ENCODE data around the gene EML1. TPM values are rescaled to one million over a fixed set of nuclear protein-coding genes. Genes with fewer than 3 reads are reported as not detected.

EML1 gene
- total RNA-seq, 2 experiments from 2014 or later, result 0.59 TPM; not detected in 1

GRCh38 chr14:99885649-99885958, 92.4 kb downstream of the EML1 start:
- ATAC-seq (ENCODE audit: poor library complexity) (no peak), DNase-seq (no peak)
- no peaks in the 10 kb centered on the region for H3K9me3 ChIP-seq (ENCODE audit: control insufficient read depth in 1 of 2, insufficient read depth in 1 of 2, low read length in 2 of 2)
- H3K27ac Mint-ChIP-seq, result no peak overlapping the region
- no peaks in the 10 kb centered on the region for H3K4me1 ChIP-seq (ENCODE audit: insufficient read depth, low read length)
- no peak overlapping the region for H3K27ac ChIP-seq (ENCODE audit: low read depth in 1 of 2, low read length in 2 of 2)
- no peak overlapping the region for H3K4me3 Mint-ChIP-seq
- H3K9me3 Mint-ChIP-seq, result no peaks in the 10 kb centered on the region
- H3K4me1 Mint-ChIP-seq (ENCODE audit: low read depth), result no peaks in the 10 kb centered on the region
- no peaks in the 10 kb centered on the region for H3K36me3 ChIP-seq (ENCODE audit: insufficient read depth, low read length)
- TF ChIP-seq, protein P1, sequence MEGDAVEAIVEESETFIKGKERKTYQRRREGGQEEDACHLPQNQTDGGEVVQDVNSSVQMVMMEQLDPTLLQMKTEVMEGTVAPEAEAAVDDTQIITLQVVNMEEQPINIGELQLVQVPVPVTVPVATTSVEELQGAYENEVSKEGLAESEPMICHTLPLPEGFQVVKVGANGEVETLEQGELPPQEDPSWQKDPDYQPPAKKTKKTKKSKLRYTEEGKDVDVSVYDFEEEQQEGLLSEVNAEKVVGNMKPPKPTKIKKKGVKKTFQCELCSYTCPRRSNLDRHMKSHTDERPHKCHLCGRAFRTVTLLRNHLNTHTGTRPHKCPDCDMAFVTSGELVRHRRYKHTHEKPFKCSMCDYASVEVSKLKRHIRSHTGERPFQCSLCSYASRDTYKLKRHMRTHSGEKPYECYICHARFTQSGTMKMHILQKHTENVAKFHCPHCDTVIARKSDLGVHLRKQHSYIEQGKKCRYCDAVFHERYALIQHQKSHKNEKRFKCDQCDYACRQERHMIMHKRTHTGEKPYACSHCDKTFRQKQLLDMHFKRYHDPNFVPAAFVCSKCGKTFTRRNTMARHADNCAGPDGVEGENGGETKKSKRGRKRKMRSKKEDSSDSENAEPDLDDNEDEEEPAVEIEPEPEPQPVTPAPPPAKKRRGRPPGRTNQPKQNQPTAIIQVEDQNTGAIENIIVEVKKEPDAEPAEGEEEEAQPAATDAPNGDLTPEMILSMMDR (IDR thresholded peaks at IDR 0.05), result peak; percentile 38
- POLR2A ChIA-PET, result interaction anchor here (0.7 to 0.9 kb wide), 2 partner anchors 15 to 154 kb away, joined by 3 read pairs; no protein-coding TSS in a partner anchor
- CTCF ChIA-PET, result interaction anchor here (0.8 to 3.1 kb wide), 3 partner anchors 14 to 201 kb away, joined by 3 to 14 read pairs (median 5); partner anchors contain the start of gene CYP46A1
- H3K27me3 ChIP-seq (ENCODE audit: control insufficient read depth in 1 of 2, insufficient read depth in 2 of 2, low read length in 2 of 2), result peaks cover 0 to 6% of the 10 kb centered on the region in 2 experiments
- intact Hi-C loops (cut with DNase I, micrococcal nuclease), result loop anchor here (1.0 kb wide), 3 partner anchors 155 to 367 kb away; no protein-coding TSS in a partner anchor
- H3K27me3 Mint-ChIP-seq, result peaks cover 14% of the 10 kb centered on the region
- no peaks in the 10 kb centered on the region for H3K36me3 Mint-ChIP-seq (ENCODE audit: low read depth)
- H3K4me3 ChIP-seq (ENCODE audit: low read length), result no peak overlapping the region

DNA sequence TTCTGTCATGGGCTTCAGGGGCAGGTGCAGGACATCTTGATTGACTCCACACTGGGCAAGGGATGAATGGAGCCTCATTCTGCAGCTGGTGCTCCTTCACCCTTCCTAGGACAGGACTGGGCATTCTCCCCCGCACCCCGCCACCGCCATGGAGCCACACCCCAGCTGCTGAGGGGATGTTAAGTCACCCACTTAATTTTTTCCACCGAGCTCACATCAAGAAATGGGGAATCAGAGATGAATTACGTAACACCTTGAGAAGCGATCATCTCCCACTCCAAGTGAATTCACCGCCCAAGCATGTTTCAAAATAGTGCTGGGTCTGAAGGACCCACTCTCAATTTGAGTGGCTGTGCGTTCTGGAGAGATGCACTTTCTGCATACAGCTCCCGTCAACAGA, 94.2 kb downstream of the EML1 start:
- no peak for DNase-seq
- Mint-ChIP-seq H3K27ac (no peak overlapping the region), H3K36me3 (ENCODE audit: low read depth) (no peaks in the 10 kb centered on the region), H3K27me3 (peaks cover 8% of the 10 kb centered on the region), H3K4me1 (ENCODE audit: low read depth) (no peaks in the 10 kb centered on the region), H3K9me3 (no peaks in the 10 kb centered on the region), H3K4me3 (no peak overlapping the region)
- no peaks in the 10 kb centered on the region for H3K36me3 ChIP-seq (ENCODE audit: insufficient read depth, low read length)
- ATAC-seq (ENCODE audit: poor library complexity), result no peak
- TF ChIP-seq, protein P1 (IDR thresholded peaks at IDR 0.05), result no peak
- H3K27me3 ChIP-seq (ENCODE audit: control insufficient read depth in 1 of 2, insufficient read depth in 2 of 2, low read length in 2 of 2), result peaks cover 0 to 4% of the 10 kb centered on the region in 2 experiments
- H3K4me3 ChIP-seq (ENCODE audit: low read length), result no peak overlapping the region
- no peaks in the 10 kb centered on the region for H3K9me3 ChIP-seq (ENCODE audit: control insufficient read depth in 1 of 2, insufficient read depth in 1 of 2, low read length in 2 of 2)
- intact Hi-C loops (cut with DNase I, micrococcal nuclease), result no loop called here
- ChIA-PET CTCF (no interaction called here), POLR2A (no interaction called here)
- H3K27ac ChIP-seq (ENCODE audit: low read depth in 1 of 2, low read length in 2 of 2), result no peak overlapping the region
- no peaks in the 10 kb centered on the region for H3K4me1 ChIP-seq (ENCODE audit: insufficient read depth, low read length)

DNA sequence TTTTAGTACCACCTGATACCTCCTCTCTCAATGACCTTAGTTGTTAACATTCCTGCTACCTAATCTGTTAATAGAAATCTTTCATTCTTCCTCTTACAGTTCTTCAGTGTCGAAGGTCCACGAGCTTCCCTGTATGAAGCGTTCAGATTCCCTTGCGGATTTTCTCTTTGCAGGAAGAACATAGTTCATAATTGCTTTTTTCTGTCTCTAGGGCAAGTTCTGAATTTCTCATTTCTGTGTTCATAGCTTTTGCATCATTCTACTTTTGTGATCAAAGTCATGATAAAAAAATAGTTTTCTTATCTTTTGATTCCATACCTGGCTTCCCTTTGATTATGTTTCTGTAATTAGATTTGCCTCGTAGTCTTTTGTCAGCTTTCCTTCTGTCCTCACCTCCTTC, 94.9 kb downstream of the EML1 start:
- no peaks in the 10 kb centered on the region for H3K4me1 ChIP-seq (ENCODE audit: insufficient read depth, low read length)
- ATAC-seq (ENCODE audit: poor library complexity) (no peak), DNase-seq (no peak)
- ChIA-PET CTCF (no interaction called here), POLR2A (no interaction called here)
- Mint-ChIP-seq H3K27me3 (peaks cover 14% of the 10 kb centered on the region), H3K4me1 (ENCODE audit: low read depth) (no peaks in the 10 kb centered on the region), H3K9me3 (no peaks in the 10 kb centered on the region), H3K27ac (no peak overlapping the region), H3K36me3 (ENCODE audit: low read depth) (no peaks in the 10 kb centered on the region), H3K4me3 (no peak overlapping the region)
- H3K4me3 ChIP-seq (ENCODE audit: low read length), result no peak overlapping the region
- peaks cover 0 to 4% of the 10 kb centered on the region in 2 experiments for H3K27me3 ChIP-seq (ENCODE audit: control insufficient read depth in 1 of 2, insufficient read depth in 2 of 2, low read length in 2 of 2)
- TF ChIP-seq, protein P1 (IDR thresholded peaks at IDR 0.05), result no peak
- no peaks in the 10 kb centered on the region for H3K36me3 ChIP-seq (ENCODE audit: insufficient read depth, low read length)
- no peak overlapping the region for H3K27ac ChIP-seq (ENCODE audit: low read depth in 1 of 2, low read length in 2 of 2)
- intact Hi-C loops (cut with DNase I, micrococcal nuclease), result no loop called here
- H3K9me3 ChIP-seq (ENCODE audit: control insufficient read depth in 1 of 2, insufficient read depth in 1 of 2, low read length in 2 of 2), result no peaks in the 10 kb centered on the region

Measured in CD4-positive, alpha-beta T cell (primary cell).